GM12865 (cell line): ENCODE measurements around the gene BMPR1A.
"Not testable (repeated sequence)": the region's sequence is repeated elsewhere in the genome, so short reads cannot be mapped to it uniquely, and the experiment has no call there.

ENCODE experiments used
- DNase-seq: peaks from one replicate; pipeline ENCODE4 v3.0.0; 2010; ENCODE audit warnings: low read depth
- H3K4me3 ChIP-seq: 2 replicates; pipeline ENCODE4 v1.5.1; 2011; ENCODE audit warnings: mild to moderate bottlenecking, low read depth, low read length, control low read depth
- TF ChIP-seq, protein P1 (sequence below): IDR thresholded peaks from 2 replicates; pipeline ENCODE4 v1.5.1; 2011; ENCODE audit warnings: low read length, control low read depth, low read depth, inconsistent platforms; ENCODE audit not compliant: insufficient read depth; ENCODE audit errors: missing control alignments

The BMPR1A gene

DNA sequence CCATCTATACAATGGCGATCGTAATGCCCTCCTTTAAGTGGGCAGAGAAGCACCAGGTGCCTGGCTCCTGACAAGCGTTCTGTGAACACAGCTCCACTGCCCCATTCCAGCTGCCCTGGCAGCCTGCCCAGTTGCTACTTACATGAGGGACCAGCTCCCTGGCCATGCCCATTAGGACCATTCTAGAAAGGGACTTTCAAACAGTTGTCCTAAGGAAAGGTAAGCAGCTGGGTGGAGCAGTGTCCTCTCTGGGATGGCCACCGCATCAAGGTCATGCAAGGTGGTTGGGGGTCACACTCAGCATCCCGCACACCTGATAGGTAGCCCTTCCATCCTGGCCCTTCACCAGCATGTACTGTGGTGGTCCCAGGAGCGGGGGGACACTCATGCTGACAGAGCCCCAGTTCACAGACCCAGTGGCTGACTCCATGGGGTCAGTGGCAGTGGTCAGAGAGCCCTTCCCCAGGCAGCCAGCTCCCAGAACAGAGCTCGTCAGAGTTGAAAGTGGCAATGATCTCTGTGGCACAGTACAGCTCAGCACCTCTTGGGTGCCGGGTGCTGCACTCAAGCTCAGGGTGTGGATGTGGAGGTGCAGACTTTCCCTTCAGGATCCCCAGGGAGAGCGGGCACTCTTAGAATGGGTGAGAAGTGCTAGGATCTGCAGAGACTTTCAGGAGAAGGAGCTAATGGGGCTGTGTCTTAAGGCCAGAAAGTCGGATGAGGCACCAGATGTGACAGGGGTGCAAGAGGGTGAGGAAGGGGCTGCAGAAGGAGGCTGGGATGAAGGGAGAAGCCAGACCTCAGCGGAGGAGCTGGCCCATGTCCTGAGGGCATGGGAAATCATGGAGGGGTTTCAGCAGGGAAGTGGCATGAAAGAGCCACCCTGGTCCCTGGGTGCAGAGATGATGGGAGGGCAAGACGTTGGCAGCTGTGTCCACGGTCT, 190.1 kb downstream of the BMPR1A start:
- DNase-seq = no peak
- TF ChIP-seq, protein P1, sequence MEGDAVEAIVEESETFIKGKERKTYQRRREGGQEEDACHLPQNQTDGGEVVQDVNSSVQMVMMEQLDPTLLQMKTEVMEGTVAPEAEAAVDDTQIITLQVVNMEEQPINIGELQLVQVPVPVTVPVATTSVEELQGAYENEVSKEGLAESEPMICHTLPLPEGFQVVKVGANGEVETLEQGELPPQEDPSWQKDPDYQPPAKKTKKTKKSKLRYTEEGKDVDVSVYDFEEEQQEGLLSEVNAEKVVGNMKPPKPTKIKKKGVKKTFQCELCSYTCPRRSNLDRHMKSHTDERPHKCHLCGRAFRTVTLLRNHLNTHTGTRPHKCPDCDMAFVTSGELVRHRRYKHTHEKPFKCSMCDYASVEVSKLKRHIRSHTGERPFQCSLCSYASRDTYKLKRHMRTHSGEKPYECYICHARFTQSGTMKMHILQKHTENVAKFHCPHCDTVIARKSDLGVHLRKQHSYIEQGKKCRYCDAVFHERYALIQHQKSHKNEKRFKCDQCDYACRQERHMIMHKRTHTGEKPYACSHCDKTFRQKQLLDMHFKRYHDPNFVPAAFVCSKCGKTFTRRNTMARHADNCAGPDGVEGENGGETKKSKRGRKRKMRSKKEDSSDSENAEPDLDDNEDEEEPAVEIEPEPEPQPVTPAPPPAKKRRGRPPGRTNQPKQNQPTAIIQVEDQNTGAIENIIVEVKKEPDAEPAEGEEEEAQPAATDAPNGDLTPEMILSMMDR = no peak

DNA sequence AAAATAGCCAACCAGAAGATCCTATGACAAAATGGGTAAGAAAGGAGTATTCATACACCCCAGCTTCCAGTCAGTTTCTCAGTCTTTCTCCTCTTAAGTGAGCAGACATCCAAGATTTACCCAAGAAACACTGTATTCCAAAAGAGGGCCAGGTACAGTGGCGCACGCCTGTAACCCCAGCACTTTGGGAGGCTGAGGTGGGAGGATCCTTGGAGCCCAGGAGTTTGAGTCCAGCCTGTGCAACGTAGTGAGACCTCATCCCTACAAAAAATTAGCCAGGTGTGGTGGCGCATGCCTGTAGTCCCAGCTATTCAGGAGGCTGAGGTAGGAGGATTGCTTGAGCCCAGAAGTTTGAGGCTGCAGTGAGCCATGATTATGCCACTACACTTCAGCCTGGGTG, 191.4 kb downstream of the BMPR1A start:
- H3K4me3 ChIP-seq, DNase-seq: not testable (repeated sequence)

More for the DNA sequence above, 190.1 kb downstream of the BMPR1A start:
- H3K4me3 ChIP-seq = no peak overlapping the region

- DNase-seq = no peak
- H3K4me3 ChIP-seq = no peak overlapping the region
- TF ChIP-seq, protein P1 = no peak
Observed at GRCh38 chr10:86950349-86950748, 193.9 kb downstream of the BMPR1A start.

DNA sequence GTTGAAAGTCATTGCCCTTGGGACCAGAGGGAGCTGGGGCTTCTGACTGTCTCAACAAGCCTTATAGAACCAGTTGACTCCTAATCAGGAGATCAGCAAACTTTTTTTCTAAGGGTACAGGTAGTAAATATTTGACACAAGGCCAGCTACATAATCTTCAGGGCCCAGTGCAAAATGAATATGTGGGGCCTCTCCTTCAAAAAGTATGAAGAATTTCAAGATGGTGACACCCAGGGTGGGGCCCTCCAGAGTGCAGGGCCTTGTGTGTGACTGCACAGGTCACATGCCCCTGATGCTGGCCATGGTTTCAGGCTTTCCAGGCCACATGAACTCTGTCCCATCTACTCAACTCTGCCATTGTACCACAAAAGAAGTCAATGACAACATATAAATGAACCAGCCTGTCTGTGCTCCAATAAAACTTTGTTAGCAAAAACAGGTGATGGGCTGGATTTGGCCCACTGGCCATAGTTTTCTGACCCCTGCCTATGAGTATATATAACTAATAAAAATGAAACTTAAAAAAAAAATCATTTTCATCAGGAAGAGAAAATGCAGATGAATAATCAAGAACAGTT, 194.9 kb downstream of the BMPR1A start:
- TF ChIP-seq, protein P1 = no peak
- no peak overlapping the region for H3K4me3 ChIP-seq
- no peak for DNase-seq

GRCh38 chr10:86952106-86952505, 195.7 kb downstream of the BMPR1A start:
- H3K4me3 ChIP-seq = no peak overlapping the region
- TF ChIP-seq, protein P1 = no peak
- no peak for DNase-seq

DNA sequence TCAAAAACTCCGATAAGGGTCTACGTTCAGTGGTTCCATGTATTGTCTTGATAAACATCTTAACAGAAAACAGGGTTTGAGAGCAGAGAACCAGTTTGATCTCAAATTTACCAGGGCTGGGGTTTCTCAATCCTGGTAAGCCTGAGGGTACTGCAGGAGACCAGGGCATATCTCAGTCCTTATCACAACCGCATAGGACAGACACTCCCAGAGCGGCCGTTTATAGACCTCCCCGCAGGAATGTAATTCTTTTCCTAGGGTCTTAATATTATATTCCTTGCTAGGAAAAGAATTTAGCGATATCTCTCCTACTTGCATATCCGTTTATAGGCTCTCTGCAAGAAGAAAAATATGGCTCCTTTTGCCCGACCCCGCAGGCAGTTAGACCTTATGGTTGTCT, 196.3 kb downstream of the BMPR1A start:
- H3K4me3 ChIP-seq, DNase-seq: not testable (repeated sequence)

- TF ChIP-seq, protein P1 = no peak
- DNase-seq = no peak
- no peak overlapping the region for H3K4me3 ChIP-seq
Observed at GRCh38 chr10:86953747-86954680, 197.6 kb downstream of the BMPR1A start.
